Stomach (tissue), 4 donors: ENCODE data around the gene DENND4C.

ENCODE experiments used
- CTCF ChIP-seq, 7 experiments: fragments of 450-650 bp in 4 of 7; fragments of 200-600 bp in 3 of 7; sonication (generic) in 3 of 7; IDR thresholded peaks; one replicate each; pipeline ENCODE4 v1.5.1; 2016 to 2019; ENCODE audit warnings: antibody characterized with exemption in 7 of 7, control low read depth in 2 of 7, mild to moderate bottlenecking in 1 of 7
- EP300 ChIP-seq: sonication (generic); formaldehyde crosslinking; IDR thresholded peaks from one replicate; pipeline ENCODE4 v1.6.1; 2017; ENCODE audit warnings: antibody characterized with exemption
- POLR2A ChIP-seq, 4 donors: fragments of 450-650 bp; IDR thresholded peaks; one replicate each; pipeline ENCODE4 v1.6.1; 2016; ENCODE audit warnings: antibody characterized with exemption in 4 of 4, control low read depth in 2 of 4, mild to moderate bottlenecking in 1 of 4, moderate library complexity in 1 of 4
- POLR2AphosphoS5 ChIP-seq, 3 donors: sonication (generic); formaldehyde crosslinking; IDR thresholded peaks; one replicate each; pipeline ENCODE4 v1.6.1; 2016; ENCODE audit warnings: antibody characterized with exemption in 3 of 3

- no peak for TF ChIP-seq EP300
- TF ChIP-seq CTCF (IDR thresholded peaks at IDR 0.05) = no peak
- TF ChIP-seq POLR2A (IDR thresholded peaks at IDR 0.05) = no peak
- no peak for TF ChIP-seq POLR2AphosphoS5 (IDR thresholded peaks at IDR 0.05)
Measured at GRCh38 chr9:19410195-19410503, 179.7 kb downstream of the DENND4C start.
